Measurements from ENCODE around the gene WDR5.

WDR5 gene

DNA sequence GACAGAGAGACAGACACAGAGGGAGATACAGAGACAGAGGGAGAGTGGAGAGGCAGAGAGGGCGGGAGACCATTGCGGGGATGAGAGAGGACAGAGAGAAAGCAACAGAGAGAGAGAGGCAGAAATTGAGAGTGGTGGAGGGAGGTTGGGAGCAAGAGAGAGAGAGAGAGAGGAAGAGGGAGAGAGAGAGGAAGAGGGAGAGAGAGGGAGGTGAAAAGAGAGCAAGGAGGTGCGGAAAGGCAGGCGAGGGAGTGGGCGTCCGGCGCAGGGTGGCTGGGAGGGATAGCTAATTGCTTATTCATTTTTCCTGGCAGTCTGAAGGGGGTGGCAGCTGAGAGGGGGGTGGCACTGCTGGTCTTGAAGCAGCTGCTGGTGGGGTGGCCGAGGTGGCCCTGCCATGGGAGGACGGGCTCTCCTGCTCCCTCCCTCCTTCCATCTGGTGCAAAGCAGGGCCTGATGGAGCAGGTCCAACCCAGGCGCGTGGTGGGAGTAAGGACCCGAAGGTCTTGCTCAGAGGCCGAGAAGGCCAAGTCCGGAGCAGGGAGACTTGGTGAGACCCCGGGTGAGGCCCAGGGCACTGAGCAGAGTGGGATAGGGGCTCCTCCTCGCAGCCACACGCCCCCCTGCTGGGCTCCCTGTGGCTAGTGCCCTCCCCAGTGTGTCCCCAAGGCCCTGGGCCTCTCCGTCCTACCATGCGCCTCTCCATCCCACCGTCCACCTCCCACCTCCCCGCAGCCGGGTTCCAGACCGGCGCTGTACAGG lies 53.8 kb downstream of the WDR5 start:
- peak; percentile 52 for DNase-seq

DNA sequence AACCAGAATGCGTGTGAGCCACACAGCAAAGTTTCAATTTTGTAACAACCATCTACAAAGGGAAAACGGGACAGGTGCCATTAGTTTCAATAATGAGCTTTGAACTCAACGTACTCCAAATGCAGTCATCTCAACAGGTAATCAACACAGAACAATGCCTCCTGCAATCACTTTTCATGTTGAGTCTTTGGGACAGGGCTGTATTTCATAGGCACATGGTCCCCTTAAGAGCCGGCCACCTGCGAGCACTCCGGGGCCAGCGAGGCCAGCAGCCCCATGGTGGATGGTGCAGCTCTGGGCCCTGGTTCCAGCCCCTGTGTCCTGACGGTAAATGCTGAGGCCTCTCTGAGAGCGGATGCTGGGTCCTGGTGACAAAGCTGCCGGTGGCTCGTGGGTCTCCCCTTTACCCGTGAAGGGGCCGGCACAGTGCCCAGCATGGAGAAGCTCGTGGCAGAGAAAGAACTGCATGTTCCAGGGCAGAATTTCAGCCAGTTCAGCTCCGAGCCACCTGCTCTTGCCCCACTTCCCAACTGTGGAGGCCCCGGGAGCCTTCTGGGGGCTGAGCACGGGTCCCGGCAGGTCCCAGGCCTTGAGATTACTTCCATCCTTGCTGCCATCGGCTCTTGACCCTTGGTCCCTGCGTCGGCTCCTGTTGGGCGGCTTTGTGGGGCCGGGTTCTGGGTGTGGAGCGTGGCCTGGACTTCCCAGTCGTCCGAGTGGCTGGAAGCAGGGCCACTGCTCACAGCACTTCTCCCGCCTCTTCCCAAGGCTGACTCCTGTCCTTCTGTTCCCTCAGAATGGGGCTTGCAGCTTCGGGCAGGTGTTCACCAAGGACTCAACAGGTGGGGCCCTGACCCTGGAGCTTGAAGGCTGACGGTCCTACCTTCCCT lies 54.6 kb downstream of the WDR5 start:
- DNase-seq: no peak

DNA sequence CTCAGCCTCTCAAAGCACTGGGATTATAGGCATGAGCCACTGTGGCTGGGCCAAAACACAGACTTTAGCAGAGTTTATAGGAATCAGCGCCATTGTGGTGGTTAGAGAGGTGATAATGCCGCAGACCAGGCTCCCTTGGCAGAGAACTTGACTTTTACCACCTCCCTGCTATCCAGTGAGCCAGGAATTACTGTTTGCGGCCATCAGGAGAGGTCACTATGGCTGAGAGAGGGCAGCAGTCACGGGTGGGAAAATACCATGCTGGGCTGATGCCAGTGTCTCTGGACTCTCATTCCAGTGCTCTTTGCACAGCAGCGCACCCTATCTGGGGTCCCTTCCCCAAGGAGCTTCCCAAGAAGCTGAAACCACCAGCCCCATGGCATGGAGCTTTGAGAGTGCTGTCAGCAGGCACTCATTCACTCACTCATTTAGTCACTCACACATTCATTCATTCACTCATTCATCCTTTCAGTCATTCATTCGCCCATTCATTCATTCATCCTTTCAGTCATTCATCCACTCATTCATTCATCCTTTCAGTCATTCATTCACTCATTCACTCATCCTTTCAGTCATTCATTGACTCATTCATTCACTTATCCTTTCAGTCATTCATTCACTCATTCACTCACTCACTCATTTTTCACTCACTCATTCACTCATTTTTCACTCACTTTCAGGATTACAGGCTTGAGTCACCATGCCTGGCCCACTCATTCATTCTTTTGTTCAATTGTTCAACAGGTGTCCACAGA lies 55.8 kb downstream of the WDR5 start:
- DNase-seq: no peak

DNA sequence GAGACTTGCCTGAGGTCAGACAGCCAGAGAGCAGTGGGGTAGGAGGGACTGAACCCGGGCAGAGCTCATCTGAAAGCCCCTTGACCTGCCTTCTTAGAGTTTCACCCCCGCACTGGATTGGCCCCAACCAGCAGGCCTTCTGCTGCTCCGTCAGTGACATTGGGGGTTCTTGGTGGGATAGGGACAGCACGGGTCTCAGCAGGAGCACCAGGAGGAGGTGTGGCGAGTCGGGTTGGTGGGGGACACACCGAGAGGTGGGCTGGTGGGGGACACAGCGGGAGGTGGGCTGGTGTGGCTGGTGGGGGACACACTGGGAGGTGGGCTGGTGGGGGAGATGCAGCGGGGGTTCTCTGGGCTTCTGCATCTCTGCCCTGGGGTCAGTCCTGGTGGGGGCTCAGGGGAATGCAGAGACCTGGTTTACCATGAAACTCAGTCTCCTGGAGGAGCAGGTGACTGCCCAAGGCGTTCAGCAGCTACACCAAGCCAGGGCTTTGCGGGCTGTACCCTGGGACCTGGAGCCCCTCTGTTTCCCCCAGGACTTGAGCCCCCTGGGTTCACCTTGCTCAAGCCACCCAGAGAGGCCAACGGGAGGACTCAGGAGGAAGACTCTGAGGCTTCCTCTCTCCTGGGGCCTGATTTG lies 56.5 kb downstream of the WDR5 start:
- DNase-seq: peak; percentile 50

DNA sequence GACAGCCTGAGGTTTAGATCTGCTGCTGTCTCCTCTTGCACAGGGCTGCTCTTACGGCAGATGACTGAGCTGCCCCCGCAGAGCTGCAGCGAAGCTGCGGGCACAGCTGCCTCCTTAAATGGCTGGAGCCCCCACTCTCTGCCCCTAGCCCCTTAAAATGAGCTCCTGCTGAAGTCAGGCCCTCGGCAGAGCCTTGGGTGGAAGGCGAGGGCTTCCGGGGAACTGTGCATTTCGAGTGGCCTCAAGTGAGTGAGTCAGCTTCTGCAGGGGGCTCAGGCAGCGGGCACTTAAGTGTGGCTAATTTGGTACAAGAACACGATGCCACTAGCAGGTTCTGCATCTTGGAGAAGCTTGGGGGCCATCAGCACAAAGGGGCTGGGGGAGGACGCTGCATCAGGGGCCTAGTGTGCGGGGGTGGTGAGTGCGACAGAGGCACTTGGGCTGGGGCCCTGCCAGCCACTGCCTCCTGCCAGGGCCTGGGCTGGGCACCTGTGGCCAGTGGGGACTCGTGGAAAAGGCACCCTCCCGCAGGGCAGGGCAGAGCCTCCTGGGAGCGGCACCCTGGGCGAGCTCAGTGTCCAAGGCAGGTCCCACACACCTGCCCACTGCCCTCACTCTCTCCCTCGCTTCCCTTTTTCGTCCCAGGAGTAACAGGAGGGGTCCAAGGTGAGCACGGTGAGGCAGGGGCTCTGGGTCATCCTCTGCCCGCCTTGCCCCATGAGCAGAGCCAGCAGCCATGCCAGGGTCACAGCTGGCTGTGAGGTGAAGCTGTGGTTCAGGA lies 57.3 kb downstream of the WDR5 start:
- peak; percentile 51 for DNase-seq

DNA sequence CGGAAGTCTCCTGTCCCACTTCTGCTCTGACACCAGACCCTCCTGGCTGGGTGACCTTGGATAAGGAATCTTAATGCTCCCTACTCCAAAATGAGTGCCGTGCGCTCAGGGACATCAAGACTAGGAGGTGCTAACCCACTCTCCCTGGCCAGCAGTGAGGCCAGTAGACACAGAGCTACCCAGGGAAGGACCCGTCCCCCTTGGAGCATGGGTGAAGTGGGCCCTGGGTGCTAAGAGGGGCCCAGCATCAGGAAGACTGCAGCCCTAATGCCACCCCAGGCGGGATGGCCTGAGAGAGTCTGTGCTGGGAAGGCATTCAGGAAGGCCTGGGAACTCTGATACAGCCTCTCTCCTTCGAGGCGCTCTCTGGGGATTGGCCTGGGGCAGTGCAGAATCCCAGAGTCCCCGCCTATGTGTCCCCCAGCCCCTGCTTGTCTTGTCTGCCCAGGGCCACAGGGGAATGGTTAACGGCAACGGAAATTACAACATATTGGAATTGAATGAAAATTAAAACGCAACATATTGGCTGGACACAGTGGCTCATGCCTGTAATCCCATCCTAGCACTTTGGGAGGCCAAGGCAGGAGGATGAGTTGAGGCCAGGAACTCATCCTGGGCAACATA lies 58.1 kb downstream of the WDR5 start:
- DNase-seq: peak; percentile 7

DNA sequence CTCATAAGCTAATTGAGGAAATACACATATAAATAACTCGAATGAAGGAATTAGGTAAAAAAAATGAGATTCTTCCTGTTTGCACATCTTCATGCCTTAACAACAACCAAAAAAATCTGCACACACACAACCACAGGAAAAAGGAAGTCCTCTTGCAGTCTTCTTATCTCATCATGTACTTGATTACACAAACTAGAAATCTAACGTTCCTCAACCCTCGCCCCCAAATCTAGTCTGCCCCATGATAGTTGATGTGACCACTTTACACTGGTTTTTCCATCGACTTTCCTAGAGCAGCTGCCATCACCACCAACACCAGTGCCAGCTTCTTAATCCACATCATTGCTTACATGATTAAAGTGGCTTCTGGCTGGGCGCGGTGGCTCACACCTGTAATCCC lies 59.7 kb downstream of the WDR5 start:
- DNase-seq: peak; percentile 21

DNA sequence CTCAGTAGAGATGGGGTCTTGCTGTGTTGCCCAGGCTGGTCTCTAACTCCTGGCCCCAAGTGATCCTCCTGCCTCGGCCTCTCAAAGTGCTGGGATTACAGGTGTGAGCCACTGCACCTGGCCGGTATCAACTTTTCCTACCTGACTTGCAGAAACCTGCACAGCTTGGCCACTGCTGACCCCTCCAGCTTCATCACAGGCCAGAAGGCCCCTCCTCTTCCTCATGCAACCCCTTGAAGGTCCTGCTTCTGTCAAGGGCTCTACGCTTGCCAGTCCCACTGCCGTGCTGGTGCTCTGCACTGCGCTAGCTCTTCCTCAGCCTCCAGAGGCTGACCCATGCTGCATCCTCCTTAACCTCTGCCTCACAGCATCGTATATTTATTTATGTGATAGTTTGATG lies 61.0 kb downstream of the WDR5 start:
- peak; percentile 23 for DNase-seq

DNA sequence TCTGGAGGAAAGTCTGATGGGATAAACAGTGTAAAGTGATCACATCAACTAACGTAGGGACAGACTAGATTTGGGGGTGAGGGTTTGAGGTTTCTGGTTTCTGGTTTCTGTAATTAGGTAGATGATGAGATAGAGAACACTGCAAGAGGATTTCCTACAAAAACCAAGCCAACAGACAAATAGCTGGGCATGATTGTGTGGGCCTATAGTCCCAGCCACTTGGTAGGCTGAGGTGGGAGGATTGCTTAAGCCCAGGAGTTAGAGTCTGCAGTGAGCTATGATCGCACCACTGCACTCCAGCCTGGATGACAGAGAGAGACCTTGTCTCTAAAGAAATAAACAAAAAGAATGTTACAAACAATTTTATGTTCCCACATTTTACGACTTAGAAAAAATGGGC lies 62.9 kb downstream of the WDR5 start:
- peak; percentile 10 for DNase-seq

DNA sequence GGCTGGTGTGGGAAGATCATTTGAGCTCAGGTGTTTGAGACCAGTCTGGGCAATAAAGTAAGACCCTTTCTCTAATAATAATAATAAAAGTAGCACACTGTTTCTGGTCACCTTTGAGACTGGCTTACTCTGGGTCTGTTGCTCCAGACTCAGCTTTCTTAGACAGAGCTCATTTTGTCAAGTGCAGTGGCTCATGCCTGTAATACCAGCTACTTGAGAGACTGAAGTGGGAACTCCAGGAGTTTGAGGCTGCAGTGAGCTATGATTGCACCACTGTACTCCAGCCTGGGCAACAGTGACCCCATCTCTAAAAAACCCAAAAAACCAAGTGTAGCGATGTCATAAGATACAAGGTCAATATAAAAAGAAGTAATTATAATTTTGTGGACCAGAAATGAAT lies 64.8 kb downstream of the WDR5 start:
- peak; percentile 10 for DNase-seq

DNA sequence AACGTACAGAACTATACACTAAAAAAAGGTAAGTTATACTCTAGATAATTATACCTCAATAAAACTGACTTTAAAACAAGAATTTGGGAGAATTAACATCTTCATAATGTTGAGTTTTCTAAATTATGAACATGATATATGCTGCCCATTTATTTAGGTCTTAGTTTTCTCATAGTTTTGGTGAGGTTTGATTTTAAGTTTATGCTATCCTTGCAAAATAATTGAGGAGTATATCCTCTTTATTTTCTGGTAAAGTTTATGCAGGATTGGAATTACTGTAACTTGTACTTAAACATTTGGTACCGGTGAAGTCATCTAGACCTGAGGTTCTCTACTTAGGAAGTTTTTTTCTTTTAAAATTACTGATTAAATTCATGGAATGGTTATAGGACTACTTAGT lies 67.3 kb downstream of the WDR5 start:
- DNase-seq: no peak

DNA sequence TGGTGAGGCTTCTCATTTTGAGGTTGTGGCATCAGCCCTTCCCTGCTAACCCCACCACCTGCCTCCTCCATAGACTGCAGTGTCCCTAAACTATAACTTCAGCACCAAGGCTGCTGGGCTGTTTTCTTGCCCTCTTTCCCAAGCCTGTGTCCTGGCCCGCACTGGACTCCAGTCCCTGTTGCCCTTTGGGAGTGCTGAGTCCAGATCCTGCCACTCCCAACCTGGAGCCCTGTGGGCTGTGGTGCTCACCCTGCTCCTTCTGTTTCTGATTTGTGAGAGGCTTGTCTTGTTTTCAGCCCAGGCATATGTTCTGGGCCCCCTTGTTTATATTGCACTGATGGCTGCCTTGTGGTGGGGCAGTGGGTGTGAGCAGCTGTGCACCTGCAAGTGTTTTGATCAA lies 68.2 kb downstream of the WDR5 start:
- DNase-seq: peak; percentile 43

DNA sequence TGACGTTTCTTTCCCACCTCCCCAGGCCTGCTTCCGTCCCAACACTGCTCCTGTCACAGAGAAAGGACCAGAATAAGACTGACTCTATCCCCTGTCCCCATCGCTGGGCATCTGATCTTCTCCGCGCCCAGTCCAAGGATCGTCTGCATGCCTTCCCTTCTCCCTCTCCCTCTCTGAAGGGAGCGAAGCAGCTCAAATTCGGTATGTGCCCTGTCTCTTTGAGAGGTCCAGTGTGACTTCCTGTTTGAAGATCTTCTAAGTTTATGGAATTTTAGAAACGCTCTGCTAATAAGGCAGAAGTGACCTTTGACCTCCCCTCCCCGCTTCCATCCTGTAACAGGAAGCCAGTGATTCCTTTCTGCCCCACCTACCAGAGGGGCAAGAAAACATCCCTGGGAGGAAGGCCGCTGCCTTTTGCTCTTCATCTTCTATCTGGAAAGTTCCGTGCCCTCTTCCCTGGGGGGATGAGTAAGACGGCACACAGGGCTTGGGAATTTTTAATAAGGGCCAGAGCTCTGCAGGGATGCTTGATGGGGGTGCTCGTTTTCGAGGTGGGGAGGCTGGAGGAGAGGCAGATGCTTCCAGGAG lies 69.2 kb downstream of the WDR5 start:
- DNase-seq: peak; percentile 48

DNA sequence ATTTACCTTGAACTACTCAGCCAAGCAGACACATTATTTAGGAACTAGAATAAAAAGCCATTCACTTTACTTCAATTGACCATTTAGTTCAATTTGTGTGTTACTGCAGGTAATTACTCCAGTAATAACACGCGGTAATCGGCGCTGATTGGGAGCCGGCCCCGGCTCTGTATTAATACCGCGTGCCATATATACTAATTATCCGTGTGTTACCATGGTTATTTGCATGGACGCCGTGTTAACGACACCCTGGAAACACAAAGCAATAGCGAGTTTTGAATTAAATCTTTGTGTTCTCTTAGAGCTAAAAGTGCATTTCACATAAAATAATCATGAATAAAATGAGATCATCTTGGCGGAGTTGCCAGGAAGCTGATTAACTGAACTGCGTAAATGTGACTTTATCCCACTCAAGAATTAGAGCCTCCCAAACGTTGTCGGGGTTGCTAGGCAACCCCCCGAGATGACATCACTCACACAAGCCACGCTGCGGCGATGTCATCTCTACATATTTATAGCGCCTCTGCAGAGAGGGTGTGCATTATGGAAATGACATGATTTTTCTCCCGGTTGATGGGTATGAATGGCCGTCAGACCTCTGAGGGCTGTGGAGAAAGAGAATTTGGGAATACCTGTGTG lies 69.9 kb downstream of the WDR5 start:
- DNase-seq: peak; percentile 54

DNA sequence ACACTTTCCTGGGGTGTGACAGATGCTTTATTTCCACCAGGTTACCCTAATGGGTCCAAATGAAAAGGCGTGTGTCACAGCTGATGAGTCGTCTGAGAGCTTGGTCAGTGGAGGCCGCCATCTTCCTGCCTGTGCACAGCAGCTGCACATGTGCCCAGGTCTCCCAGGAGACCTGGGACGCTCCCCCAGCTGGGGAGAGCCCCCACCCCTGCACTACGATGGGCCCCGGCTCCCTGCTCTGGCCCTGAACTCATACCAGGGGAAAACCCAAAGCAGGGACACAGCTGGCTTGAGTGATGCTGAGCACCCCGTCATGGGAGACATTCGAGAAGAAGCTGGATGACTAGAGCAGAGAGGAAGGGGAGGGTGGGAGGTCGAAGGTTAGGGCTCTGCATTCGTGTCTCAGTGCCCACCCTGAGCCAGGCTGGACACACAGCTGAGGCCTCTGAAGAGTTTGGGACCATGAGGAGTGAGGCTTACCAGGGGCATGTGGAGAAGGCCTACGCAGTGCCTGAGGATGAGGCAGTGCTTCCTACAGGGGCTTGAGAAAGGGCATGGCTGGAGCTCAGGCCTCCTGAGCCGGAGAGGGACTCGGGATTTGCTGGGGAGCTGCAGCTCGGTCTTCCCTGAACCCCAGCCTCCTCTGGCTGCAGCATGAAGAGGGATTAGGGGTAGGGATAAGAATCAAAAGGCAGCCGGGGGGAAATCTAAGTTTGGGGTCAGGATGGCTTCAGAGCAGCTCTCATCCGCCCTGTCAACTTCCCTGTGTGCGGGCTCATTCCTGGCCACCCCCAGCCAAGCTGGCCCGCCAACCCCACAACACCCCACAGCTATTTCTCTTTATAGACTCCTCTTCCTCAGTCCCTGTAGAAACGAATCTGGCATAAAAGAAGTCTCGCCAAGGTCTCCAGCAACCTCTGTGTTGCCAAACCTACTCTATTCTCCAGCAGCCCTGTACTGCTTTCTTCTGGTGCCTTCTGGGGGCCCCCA lies 70.7 kb downstream of the WDR5 start:
- DNase-seq: peak; percentile 38

DNA sequence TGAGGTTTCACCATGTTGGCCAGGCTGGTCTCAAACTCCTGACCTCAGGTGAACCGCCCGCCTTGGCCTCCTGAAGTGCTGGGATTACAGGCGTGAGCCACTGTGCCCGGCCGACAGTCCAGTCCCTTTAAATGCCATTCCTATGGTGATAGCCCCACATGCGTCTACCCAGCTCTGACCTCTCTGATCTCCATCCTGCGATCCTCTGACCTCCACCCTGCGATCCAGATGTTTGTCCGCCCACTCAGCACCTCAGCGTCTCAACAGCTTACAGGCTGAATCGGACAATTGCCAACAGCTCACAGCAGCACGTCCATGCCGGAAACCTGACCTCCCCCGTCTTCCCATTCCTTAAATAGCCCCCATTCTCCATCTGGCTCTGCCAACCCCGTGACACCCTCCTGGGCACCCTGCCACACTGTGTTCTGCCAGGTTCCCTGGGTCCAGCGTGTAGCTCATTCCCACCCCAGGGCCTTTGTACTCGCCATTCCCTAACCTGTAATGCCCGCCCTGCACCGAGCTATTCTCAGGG lies 72.5 kb downstream of the WDR5 start:
- no peak for DNase-seq

DNA sequence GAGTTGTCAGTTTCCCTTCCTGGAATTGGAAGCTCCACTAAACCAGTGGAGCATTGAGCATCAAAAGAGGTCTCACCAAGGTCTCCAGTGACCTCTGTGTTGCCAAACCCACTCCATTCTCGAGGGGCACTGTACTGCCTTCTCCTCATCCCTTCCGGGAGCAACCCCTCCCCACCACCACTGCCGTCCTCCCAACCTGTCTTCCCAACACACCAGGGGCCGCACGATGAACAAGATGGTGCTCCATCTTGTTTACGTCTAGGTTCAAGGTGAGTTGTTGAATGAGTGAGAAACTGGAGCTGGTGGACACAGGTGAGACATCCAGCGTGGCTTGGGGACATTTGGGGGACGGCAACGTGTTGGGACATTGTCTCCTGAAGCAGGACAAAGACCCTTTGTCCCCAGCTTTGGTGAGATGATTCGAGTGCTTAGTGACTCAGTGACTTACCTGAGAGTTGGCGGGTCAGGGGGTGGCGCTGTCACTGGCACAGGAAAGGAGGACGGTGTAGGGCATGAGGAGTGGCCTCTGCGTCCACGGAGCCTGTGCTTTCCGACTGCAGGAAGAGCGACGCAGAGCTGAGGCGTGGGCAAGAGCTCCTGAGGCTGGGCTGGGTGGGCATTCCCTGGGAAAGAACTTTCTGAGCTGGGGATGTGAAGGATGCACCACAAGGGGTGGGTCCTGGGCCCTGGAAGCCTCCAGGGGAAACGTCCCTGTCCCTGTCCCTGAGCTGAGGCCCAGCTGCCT lies 73.3 kb downstream of the WDR5 start:
- no peak for DNase-seq
